ENCODE data around the gene TLCD4. TPM values are rescaled to one million over a fixed set of nuclear protein-coding genes. Genes with fewer than 3 reads are reported as not detected.

The TLCD4 gene
- total and polyA plus RNA-seq, 2 of the 13 experiments (the other 11 are each of a cell fraction or from before 2014, with no cell fraction given): 4.7 to 14.5 TPM

GRCh38 chr1:95085376-95085775 lies 31.8 kb upstream of the TLCD4 start:
- no peak for ATAC-seq
- in situ Hi-C loops (cut with HindIII; ENCODE audit: extremely low pct_ligation_motif_present, low pct_unique_long_range_greater_than_20kb): loop anchor here (10.0 kb wide), 1 partner anchor 149 kb away; the partner anchor contains the start of gene RWDD3
- Histone ChIP-seq H3K9me3 (ENCODE audit: low read length) (no peaks in the 10 kb centered on the region), H3K27me3 (ENCODE audit: control insufficient read depth in 1 of 2, insufficient read depth in 2 of 2, low read length in 2 of 2) (no peaks in the 10 kb centered on the region; a peak in 1 of 5 replicates), H3K9ac (ENCODE audit: insufficient read depth, low read depth, low read length) (no peak overlapping the region), H3K79me2 (ENCODE audit: insufficient read depth, low read length) (no peaks in the 10 kb centered on the region), H3K27ac (ENCODE audit: extremely low read length, insufficient read depth, low read length) (no peak overlapping the region), H3K4me1 (ENCODE audit: insufficient read depth, low read length) (peaks cover 49% of the 10 kb centered on the region), H2AFZ (ENCODE audit: low read length) (no peak overlapping the region), H3K4me3 (replicated peaks in 1 of 3; ENCODE audit: insufficient read depth in 1 of 3, low read depth in 2 of 3, low read length in 3 of 3) (no peak overlapping the region), H3K4me2 (ENCODE audit: low read depth, low read length) (no peak overlapping the region), H4K20me1 (ENCODE audit: insufficient read depth, low read length) (no peaks in the 10 kb centered on the region), H3K36me3 (replicated peaks in 1 of 2; ENCODE audit: control insufficient read depth in 1 of 2, insufficient read depth in 2 of 2, low read length in 2 of 2) (no peaks in the 10 kb centered on the region)
- no peak for DNase-seq (ENCODE audit: low spot score)
- TF ChIP-seq STAT6 (CRISPR knock-in tag; IDR thresholded peaks at IDR 0.05; ENCODE audit: borderline replicate concordance): no peak
- no peak for TF ChIP-seq ZMAT5 (CRISPR knock-in tag; IDR thresholded peaks at IDR 0.05; ENCODE audit: borderline replicate concordance, low read depth)
- TF ChIP-seq ZNF530 (CRISPR knock-in tag; IDR thresholded peaks at IDR 0.05; ENCODE audit: low read depth): no peak
- TF ChIP-seq KAT2B (IDR thresholded peaks at IDR 0.05; ENCODE audit: borderline replicate concordance, low read depth, low read length): no peak
- no peak for TF ChIP-seq ZNF282 (IDR thresholded peaks at IDR 0.05; ENCODE audit: partially characterized antibody)
- TF ChIP-seq SOX6 (IDR thresholded peaks at IDR 0.05): no peak
- no peak for TF ChIP-seq SOX6 (CRISPR knock-in tag; IDR thresholded peaks at IDR 0.05)
- no peak for TF ChIP-seq HNRNPH1 (optimal IDR thresholded peaks at IDR 0.05; ENCODE audit: low read depth, low read length)
- TF ChIP-seq ZNF776 (CRISPR knock-in tag; IDR thresholded peaks at IDR 0.05): no peak
- TF ChIP-seq SP140L (CRISPR knock-in tag; IDR thresholded peaks at IDR 0.05; ENCODE audit: borderline replicate concordance): no peak
- TF ChIP-seq ARID5B (CRISPR knock-in tag; IDR thresholded peaks at IDR 0.05): no peak
- no peak for TF ChIP-seq MED13 (CRISPR knock-in tag; IDR thresholded peaks at IDR 0.05)
- TF ChIP-seq ZNF576 (CRISPR knock-in tag; IDR thresholded peaks at IDR 0.05): no peak
- no peak for TF ChIP-seq U2AF1 (optimal IDR thresholded peaks at IDR 0.05; ENCODE audit: low read depth, low read length)
- WGBS (ENCODE audit: low lambda C conversion rate): 31% methylated on average over 2 of the region's 2 CpGs
- FAIRE-seq: no peak
- ChIA-PET POLR2A (interaction anchor here (0.9 to 2.3 kb wide), 2 partner anchors 31 to 148 kb away, joined by 7 read pairs; partner anchors contain the start of genes RWDD3 and TLCD4), CTCF (ENCODE audit: low intra/inter-chr PET ratio, low total read pairs) (interaction anchor here (1.4 kb wide), 1 partner anchor 31 kb away, joined by 8 read pairs; the partner anchor contains the start of gene TLCD4)
- intact Hi-C loops (cut with micrococcal nuclease; ENCODE audit: unreplicated experiment): no loop called here
- BruUV-seq (replicated peaks): no TSS peak
